HCT116 (cell line): Measurements from ENCODE around the gene RET. TPM values are rescaled to one million over a fixed set of nuclear protein-coding genes. Genes with fewer than 3 reads are reported as not detected.

Experiments used
- ATAC-seq: fragments of 200-7000 bp; cut with Tn5 transposase; 2 replicates; pipeline ENCODE4 v1.9.1; 2020; ENCODE audit warnings: mild to moderate bottlenecking, moderate library complexity
- BruUV-seq: library from RNA; stranded (reverse); fragments of 400-500 nt; replicated peaks from 2 replicates; lab custom pipeline; 2021; lab: Mats Ljungman, UMichigan
- CTCF ChIA-PET: fragments of 300-600 bp; sonication (Branson Sonifier 250); formaldehyde crosslinking; loops from one replicate; lab custom pipeline; 2021; ENCODE audit warnings: antibody characterized with exemption; lab: Charles Lee
- POLR2A ChIA-PET: fragments of 300-600, 350-600 bp; sonication (Branson Sonifier 250); formaldehyde crosslinking; loops from one replicate; lab custom pipeline; 2021; ENCODE audit warnings: antibody characterized with exemption; lab: Charles Lee
- RAD21 ChIA-PET, 2 experiments: fragments of 300-600 bp; sonication (Branson Sonifier 250); formaldehyde crosslinking; loops; one replicate each; lab custom pipeline; 2023; ENCODE audit warnings: low total read pairs in 2 of 2; ENCODE audit not compliant: uncharacterized antibody in 2 of 2, unreplicated experiment in 2 of 2, low non-redundant PET in 1 of 2; lab: Charles Lee
- DNase-seq: peaks from one replicate; pipeline ENCODE4 v3.0.0-alpha.2; 2010; ENCODE audit warnings: low read depth, low spot score
- H2AFZ ChIP-seq: fragments of 200-600 bp; shearing (Covaris generic), sonication (generic); 2 replicates; pipeline ENCODE4 v1.6.1; 2017; ENCODE audit warnings: low read depth, mixed run types, mixed read lengths, antibody characterized with exemption, low read length; ENCODE audit not compliant: poor library complexity, severe bottlenecking
- H3K27ac ChIP-seq: 2 replicates; pipeline ENCODE4 v1.5.1; 2012; ENCODE audit warnings: low read depth, low read length
- H3K27me3 ChIP-seq: fragments of 200-600 bp; sonication (generic); 2 replicates; pipeline ENCODE4 v1.6.1; 2016; ENCODE audit warnings: mixed run types, low read length, mixed read lengths; ENCODE audit not compliant: insufficient read depth
- H3K36me3 ChIP-seq, 2 experiments: fragments of 200-500 bp in 1 of 2; fragments of 200-600 bp in 1 of 2; sonication (Bioruptor generic) in 1 of 2; sonication (generic) in 1 of 2; 2 replicates each; pipeline versions ENCODE4 v1.5.1 to v1.6.1; 2014 to 2016; ENCODE audit warnings: low read length in 2 of 2, inconsistent platforms in 1 of 2, mixed read lengths in 1 of 2, mixed run types in 1 of 2; ENCODE audit not compliant: insufficient read depth in 2 of 2, control insufficient read depth in 1 of 2
- H3K4me1 ChIP-seq, 2 experiments: fragments of 200-600 bp in 1 of 2; sonication (generic) in 1 of 2; 2 replicates each; pipeline versions ENCODE4 v1.5.1 to v1.6.1; 2012 to 2017; ENCODE audit warnings: low read length in 2 of 2, inconsistent platforms in 1 of 2, mild to moderate bottlenecking in 1 of 2, mixed read lengths in 1 of 2, mixed run types in 1 of 2, moderate library complexity in 1 of 2; ENCODE audit not compliant: insufficient read depth in 2 of 2, control insufficient read depth in 1 of 2
- H3K4me2 ChIP-seq: fragments of 200-600 bp; sonication (generic); 2 replicates; pipeline ENCODE4 v1.6.1; 2017; ENCODE audit warnings: mixed run types, low read length, mixed read lengths
- H3K4me3 ChIP-seq, 2 experiments: fragments of 200-600 bp in 1 of 2; sonication (generic) in 1 of 2; replicated peaks in 1 of 2; 2 replicates each; pipeline ENCODE4 v1.5.1; 2011 to 2016; ENCODE audit warnings: low read length in 2 of 2, control low read depth in 1 of 2, low read depth in 1 of 2, mild to moderate bottlenecking in 1 of 2, mixed read lengths in 1 of 2, mixed run types in 1 of 2
- H3K79me2 ChIP-seq: fragments of 200-600 bp; sonication (generic); 2 replicates; pipeline ENCODE4 v1.6.1; 2017; ENCODE audit warnings: mild to moderate bottlenecking, mixed run types, low read length, moderate library complexity, mixed read lengths; ENCODE audit not compliant: insufficient read depth
- H3K9ac ChIP-seq: fragments of 200-600 bp; sonication (generic); 2 replicates; pipeline ENCODE4 v1.6.1; 2016; ENCODE audit warnings: low read length, mixed read lengths
- H3K9me2 ChIP-seq: fragments of 200-600 bp; sonication (generic), shearing (Covaris generic); 2 replicates; pipeline ENCODE4 v1.6.1; 2017; ENCODE audit warnings: mixed run types, mild to moderate bottlenecking, moderate library complexity; ENCODE audit not compliant: insufficient read depth
- H3K9me3 ChIP-seq, 2 experiments: fragments of 200-500 bp in 1 of 2; fragments of 200-600 bp in 1 of 2; sonication (Bioruptor generic) in 1 of 2; sonication (generic) in 1 of 2; 2 replicates each; pipeline ENCODE4 v1.6.1; 2014 to 2017; ENCODE audit warnings: low read length in 2 of 2, mixed read lengths in 2 of 2, inconsistent platforms in 1 of 2, low read depth in 1 of 2, mild to moderate bottlenecking in 1 of 2, mixed run types in 1 of 2, moderate library complexity in 1 of 2; ENCODE audit not compliant: control insufficient read depth in 1 of 2, insufficient read depth in 1 of 2
- H4K20me1 ChIP-seq: fragments of 200-600 bp; sonication (generic), shearing (Covaris generic); 2 replicates; pipeline ENCODE4 v1.6.1; 2017; ENCODE audit warnings: mixed run types, mild to moderate bottlenecking, moderate library complexity; ENCODE audit not compliant: insufficient read depth
- CEBPB ChIP-seq: IDR thresholded peaks from 2 replicates; pipeline ENCODE4 v1.6.1; 2012; ENCODE audit warnings: low read depth
- ELF1 ChIP-seq: IDR thresholded peaks from 2 replicates; pipeline ENCODE4 v1.6.1; 2012; ENCODE audit warnings: low read depth, borderline replicate concordance
- EZH2phosphoT487 ChIP-seq: fragments of 200-600 bp; IDR thresholded peaks from 2 replicates; pipeline ENCODE4 v1.6.1; 2018; ENCODE audit warnings: antibody characterized with exemption, borderline replicate concordance
- JUND ChIP-seq: IDR thresholded peaks from 2 replicates; pipeline ENCODE4 v1.6.1; 2012
- RAD21 ChIP-seq: IDR thresholded peaks from 2 replicates; pipeline ENCODE4 v1.6.1; 2012; ENCODE audit warnings: low read depth, mild to moderate bottlenecking
- REST ChIP-seq: IDR thresholded peaks from 2 replicates; pipeline ENCODE4 v1.6.1; 2012; ENCODE audit warnings: low read depth
- SIN3A ChIP-seq: IDR thresholded peaks from 2 replicates; pipeline ENCODE4 v1.6.1; 2012; ENCODE audit warnings: low read depth
- SP1 ChIP-seq: IDR thresholded peaks from 2 replicates; pipeline ENCODE4 v1.6.1; 2012; ENCODE audit warnings: low read depth
- intact Hi-C: fragments of 100-400 bp; cut with micrococcal nuclease; formaldehyde crosslinking; loops from 2 replicates; pipeline ENCODE4 v1.10.0; 2022
- total RNA-seq: library from RNA; stranded (reverse); gene quantifications from one replicate; pipeline ENCODE4 v1.2.1, GENCODE V29; 2021; ENCODE audit not compliant: unreplicated experiment

RET gene
- total RNA-seq, 1 experiment from 2014 or later, result 5.9 TPM

DNA sequence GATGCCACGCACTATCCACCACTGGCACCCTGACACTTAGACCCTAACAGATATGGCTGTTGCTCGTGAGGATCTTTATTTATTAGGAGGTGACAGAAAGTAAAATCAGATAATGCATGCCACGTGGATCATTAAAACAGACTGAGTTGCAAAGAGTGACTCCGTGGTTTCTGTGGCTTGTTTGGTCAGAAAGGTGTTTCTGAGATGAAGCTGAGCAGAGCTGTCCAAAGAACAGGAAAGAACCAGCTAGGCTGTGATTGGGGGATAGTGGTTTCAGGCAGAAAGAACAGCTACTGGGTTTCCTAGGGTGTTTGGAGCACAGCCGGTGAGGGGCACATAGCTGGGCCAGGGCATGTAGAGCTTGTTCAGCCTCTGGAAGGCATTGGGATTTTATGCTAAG is 95.8 kb downstream of the RET start:
- H3K79me2 ChIP-seq, result no peaks in the 10 kb centered on the region
- intact Hi-C loops, result no loop called here
- no TSS peak for BruUV-seq
- no peaks in the 10 kb centered on the region for H3K9me3 ChIP-seq
- DNase-seq (no peak), ATAC-seq (no peak)
- H3K4me2 ChIP-seq, result no peak overlapping the region
- no peaks in the 10 kb centered on the region; a peak in 1 of 4 replicates for H3K36me3 ChIP-seq
- no peaks in the 10 kb centered on the region for H3K27me3 ChIP-seq
- ChIA-PET POLR2A (no interaction called here), CTCF (interaction anchor here (0.9 kb wide), 1 partner anchor 30 kb away, joined by 3 read pairs; no protein-coding TSS in a partner anchor), RAD21 (no interaction called here)
- H4K20me1 ChIP-seq, result no peaks in the 10 kb centered on the region
- H2AFZ ChIP-seq, result no peak overlapping the region
- TF ChIP-seq SP1 (no peak), EZH2phosphoT487 (no peak), JUND (no peak), CEBPB (no peak)
- no peaks in the 10 kb centered on the region for H3K9me2 ChIP-seq
- H3K27ac ChIP-seq, result no peak overlapping the region
- H3K4me3 ChIP-seq, result no peak overlapping the region
- no peak overlapping the region for H3K9ac ChIP-seq
- H3K4me1 ChIP-seq, result no peaks in the 10 kb centered on the region

DNA sequence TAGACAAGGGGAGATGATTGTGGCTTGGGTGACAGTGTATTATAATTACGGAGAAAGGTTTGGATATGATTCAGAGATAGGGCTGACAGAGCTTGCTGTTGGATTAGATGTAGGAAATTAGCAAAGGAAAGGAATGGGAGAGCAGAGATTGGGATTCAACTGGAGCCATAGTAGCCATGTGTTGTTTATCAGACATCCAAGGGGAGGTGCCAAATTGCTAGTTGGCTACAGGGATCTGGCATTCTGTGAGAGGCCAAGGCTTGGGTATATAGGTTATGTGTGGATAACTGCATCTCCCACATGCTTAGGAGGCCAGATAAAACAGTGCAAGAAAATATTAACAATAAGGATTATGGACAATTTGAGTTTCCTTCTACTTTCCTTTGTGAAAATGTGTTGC is 96.3 kb downstream of the RET start:
- Histone ChIP-seq H3K27ac (no peak overlapping the region), H3K36me3 (no peaks in the 10 kb centered on the region; a peak in 1 of 4 replicates), H3K9me2 (no peaks in the 10 kb centered on the region), H3K4me1 (no peaks in the 10 kb centered on the region), H3K79me2 (no peaks in the 10 kb centered on the region), H2AFZ (no peak overlapping the region), H3K4me3 (no peak overlapping the region), H3K9me3 (no peaks in the 10 kb centered on the region), H3K9ac (no peak overlapping the region), H3K4me2 (no peak overlapping the region), H3K27me3 (no peaks in the 10 kb centered on the region), H4K20me1 (no peaks in the 10 kb centered on the region)
- no peak for ATAC-seq
- BruUV-seq, result no TSS peak
- TF ChIP-seq SIN3A (no peak), EZH2phosphoT487 (no peak), JUND (no peak), ELF1 (no peak), RAD21 (no peak), REST (no peak)
- ChIA-PET POLR2A (no interaction called here), CTCF (interaction anchor here (0.9 kb wide), 1 partner anchor 30 kb away, joined by 3 read pairs; no protein-coding TSS in a partner anchor), RAD21 (no interaction called here)
- intact Hi-C loops, result no loop called here
- DNase-seq, result no peak
